ENCODE results near the gene PSMB11.

Gene PSMB11

GRCh38 chr14:23054000-23054811 is 12.2 kb downstream of the PSMB11 start:
- DNase-seq (ENCODE audit: low read depth, low spot score), result no peak
- TF ChIP-seq, protein P1, sequence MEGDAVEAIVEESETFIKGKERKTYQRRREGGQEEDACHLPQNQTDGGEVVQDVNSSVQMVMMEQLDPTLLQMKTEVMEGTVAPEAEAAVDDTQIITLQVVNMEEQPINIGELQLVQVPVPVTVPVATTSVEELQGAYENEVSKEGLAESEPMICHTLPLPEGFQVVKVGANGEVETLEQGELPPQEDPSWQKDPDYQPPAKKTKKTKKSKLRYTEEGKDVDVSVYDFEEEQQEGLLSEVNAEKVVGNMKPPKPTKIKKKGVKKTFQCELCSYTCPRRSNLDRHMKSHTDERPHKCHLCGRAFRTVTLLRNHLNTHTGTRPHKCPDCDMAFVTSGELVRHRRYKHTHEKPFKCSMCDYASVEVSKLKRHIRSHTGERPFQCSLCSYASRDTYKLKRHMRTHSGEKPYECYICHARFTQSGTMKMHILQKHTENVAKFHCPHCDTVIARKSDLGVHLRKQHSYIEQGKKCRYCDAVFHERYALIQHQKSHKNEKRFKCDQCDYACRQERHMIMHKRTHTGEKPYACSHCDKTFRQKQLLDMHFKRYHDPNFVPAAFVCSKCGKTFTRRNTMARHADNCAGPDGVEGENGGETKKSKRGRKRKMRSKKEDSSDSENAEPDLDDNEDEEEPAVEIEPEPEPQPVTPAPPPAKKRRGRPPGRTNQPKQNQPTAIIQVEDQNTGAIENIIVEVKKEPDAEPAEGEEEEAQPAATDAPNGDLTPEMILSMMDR (IDR thresholded peaks at IDR 0.05; ENCODE audit: insufficient read depth, low read length, missing control alignments), result peak; percentile 18
- ChIA-PET POLR2A (no interaction called here), CTCF (interaction anchor here (0.5 to 31.7 kb wide), 9 partner anchors 8 to 483 kb away, joined by 3 to 1423 read pairs (median 9); partner anchors contain the start of genes AJUBA and PSMB11)
- H3K4me3 ChIP-seq (ENCODE audit: low read depth, low read length), result no peak overlapping the region

DNA sequence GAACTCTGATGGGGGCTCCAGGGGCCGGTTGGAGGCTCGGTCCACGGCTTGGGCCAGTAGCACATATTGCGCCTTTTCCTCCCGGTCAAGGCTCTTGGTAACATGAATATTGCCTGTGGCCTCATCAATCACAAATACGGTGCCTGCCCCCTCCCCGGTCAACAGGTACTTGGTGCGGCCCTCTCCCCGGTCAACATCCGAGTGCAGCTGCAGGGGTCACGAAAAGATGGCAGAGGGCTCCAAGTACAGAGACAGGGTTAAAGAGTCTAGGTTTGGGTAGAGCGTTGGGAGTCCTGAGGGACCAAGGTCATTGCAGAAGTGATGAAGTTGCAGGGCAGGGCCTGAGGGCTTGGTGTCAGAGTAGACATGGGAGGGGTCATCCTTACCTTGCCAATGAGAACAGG is 13.1 kb downstream of the PSMB11 start:
- ChIA-PET CTCF (interaction anchor here (0.7 to 31.7 kb wide), 20 partner anchors 8 to 499 kb away, joined by 3 to 1423 read pairs (median 10); partner anchors contain the start of genes ACIN1, AJUBA, C14orf119 and PSMB11), POLR2A (interaction anchor here (1.4 kb wide), 1 partner anchor 61 kb away, joined by 4 read pairs; no protein-coding TSS in a partner anchor)
- no peak overlapping the region for H3K4me3 ChIP-seq (ENCODE audit: low read depth, low read length)
- no peak for DNase-seq (ENCODE audit: low read depth, low spot score)
- TF ChIP-seq, protein P1 (IDR thresholded peaks at IDR 0.05; ENCODE audit: insufficient read depth, low read length, missing control alignments), result no peak

DNA sequence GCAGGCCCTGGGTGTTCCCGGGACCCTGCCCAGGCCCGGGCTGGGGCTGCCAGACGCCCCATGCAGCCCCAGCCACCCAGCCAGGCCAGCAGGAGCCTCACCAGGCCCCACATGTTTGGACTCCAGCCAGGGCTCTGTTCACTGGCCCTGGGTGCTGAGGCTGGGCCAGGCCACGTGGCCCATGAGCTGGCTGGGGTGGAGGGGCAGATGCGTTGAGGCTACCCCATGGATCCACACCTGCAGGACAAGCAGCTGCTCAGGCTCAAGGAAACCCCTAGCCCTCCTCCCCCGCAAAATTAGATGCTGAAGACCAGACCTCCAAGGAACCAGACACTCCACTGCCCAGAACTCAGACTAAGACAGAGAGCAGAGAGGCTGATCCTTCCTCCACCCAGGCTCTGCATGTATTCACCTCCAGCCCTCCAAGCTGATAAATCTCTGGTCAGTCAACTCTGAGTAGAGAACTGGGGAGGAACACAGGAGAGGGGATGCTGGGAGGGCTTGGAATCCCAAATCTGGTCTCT is 13.7 kb downstream of the PSMB11 start:
- CTCF ChIA-PET, result interaction anchor here (0.7 to 31.7 kb wide), 22 partner anchors 9 to 500 kb away, joined by 3 to 1423 read pairs (median 7); partner anchors contain the start of genes ACIN1, AJUBA, C14orf119 and PSMB11
- no peak overlapping the region for H3K4me3 ChIP-seq (ENCODE audit: low read depth, low read length)
- POLR2A ChIA-PET, result interaction anchor here (1.4 kb wide), 1 partner anchor 62 kb away, joined by 4 read pairs; no protein-coding TSS in a partner anchor
- TF ChIP-seq, protein P1 (IDR thresholded peaks at IDR 0.05; ENCODE audit: insufficient read depth, low read length, missing control alignments), result no peak
- no peak for DNase-seq (ENCODE audit: low read depth, low spot score)

DNA sequence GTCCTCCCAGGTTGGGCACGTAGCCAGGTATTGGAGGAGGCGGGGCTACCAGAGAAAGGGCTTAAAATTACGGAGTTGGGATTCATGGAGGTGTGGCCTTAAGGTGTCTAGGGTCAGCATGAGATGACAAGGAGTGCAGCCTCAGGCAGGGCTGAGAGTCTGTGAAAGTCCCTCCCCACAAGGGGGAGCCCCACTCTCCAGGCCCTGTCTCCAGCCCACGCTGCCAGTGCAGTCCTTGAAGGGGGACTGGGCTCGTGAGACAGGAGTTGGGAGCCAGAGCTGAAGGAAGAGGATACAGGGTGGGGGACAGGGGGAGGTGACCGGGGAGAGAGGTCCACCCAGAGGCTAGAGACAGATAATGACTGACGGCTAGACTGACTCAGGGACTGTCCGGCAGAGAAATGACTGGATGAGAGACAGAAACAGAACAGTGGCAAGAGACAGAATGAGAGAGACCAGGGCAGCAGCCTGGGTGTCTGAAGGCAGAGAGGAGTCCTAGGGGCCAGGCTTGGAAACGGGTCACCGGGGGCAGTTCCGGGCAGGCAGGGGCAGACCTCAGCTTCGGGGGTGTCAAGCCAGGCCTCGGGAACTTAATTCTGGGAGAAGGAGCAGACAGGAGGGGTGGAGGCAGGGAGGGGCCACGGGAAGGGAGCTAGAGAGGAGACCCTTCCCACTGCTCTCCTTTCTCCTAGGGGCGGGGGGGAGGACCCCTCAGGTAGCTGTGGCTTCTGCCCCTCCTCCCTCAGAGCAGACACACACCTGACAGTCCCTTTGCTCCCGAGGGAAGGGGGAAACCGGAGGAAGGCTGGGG is 14.3 kb downstream of the PSMB11 start:
- ChIA-PET CTCF (interaction anchor here (0.7 to 31.7 kb wide), 26 partner anchors 10 to 500 kb away, joined by 3 to 1423 read pairs (median 7); partner anchors contain the start of genes ACIN1, AJUBA, C14orf119 and PSMB11), POLR2A (interaction anchor here (1.1 to 1.4 kb wide), 2 partner anchors 62 to 70 kb away, joined by 4 to 5 read pairs; no protein-coding TSS in a partner anchor)
- TF ChIP-seq, protein P1 (IDR thresholded peaks at IDR 0.05; ENCODE audit: insufficient read depth, low read length, missing control alignments), result peak; percentile 95
- DNase-seq (ENCODE audit: low read depth, low spot score), result no peak
- peak overlapping the region; percentile 60 for H3K4me3 ChIP-seq (ENCODE audit: low read depth, low read length)

DNA sequence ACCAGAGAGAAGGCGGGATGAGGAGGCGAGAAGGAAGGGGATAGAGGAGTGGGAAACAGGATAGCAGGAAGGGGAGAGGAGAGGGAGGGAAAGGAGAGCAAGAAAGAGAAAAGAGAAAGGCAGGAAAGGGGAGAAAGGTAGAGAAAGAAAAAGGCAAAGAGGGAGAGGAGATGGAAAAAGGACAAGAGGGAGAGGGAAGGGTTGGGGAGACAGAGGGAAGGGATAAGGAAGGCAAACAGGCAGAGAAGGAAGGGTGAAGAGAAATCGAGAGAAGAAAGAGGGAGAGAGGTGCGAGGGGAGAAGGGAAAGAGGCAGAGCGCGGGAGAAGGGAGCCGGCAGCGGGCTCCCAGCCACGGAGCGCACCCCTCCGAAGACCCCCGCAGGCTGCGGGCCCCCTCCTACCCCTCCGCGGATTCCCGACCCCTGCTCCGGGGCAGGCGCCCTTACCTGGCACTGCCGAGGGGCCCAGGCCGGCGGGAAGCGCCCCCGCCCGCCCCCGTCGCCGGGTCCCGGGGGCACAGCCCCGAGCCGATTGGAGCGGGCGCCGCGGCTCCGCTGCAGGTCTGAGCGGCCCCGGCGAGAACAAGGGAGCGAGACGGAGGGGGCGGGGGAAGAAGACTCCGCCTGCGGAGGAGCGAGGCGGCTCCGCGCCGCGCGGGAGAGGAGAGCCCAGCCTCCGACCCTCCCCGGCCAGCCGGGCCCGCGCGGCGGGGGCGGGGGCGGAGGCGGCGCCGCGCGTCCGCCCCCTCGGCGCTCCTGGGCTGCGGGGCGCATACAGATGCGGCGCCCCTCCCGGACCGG is 15.1 kb downstream of the PSMB11 start, which contains the start of gene CDH24:
TSS of gene CDH24 (minus strand) at position 565 of the 801 bp plus-strand sequence. CDS start 1,787 bp downstream, outside the sequence.
- TF ChIP-seq, protein P1 (IDR thresholded peaks at IDR 0.05; ENCODE audit: insufficient read depth, low read length, missing control alignments), result no peak
- H3K4me3 ChIP-seq (ENCODE audit: low read depth, low read length), result peak within 1 kb of the TSS; percentile 60
- POLR2A ChIA-PET, result interaction anchor here (0.8 to 1.5 kb wide), 10 partner anchors 12 to 128 kb away, joined by 3 to 9 read pairs (median 5); partner anchors contain the start of genes ACIN1, AJUBA, C14orf119 and PRMT5
- DNase-seq (ENCODE audit: low read depth, low spot score), result no peak
- CTCF ChIA-PET, result interaction anchor here (0.6 to 31.7 kb wide), 40 partner anchors 7 to 501 kb away, joined by 3 to 1423 read pairs (median 7); partner anchors contain the start of genes ACIN1, AJUBA, C14orf119 and HAUS4

Data from AG04449 (cell line).